LNCaP clone FGC (cell line): ENCODE data around the gene SLC20A1.
"Not testable (repeated sequence)": the region's sequence is repeated elsewhere in the genome, so short reads cannot be mapped to it uniquely, and the experiment has no call there.

Experiments
- DNase-seq: peaks from one replicate; pipeline ENCODE4 v3.0.0-alpha.2; 2011; ENCODE audit warnings: low read depth
- H3K4me3 ChIP-seq: 2 replicates; pipeline ENCODE4 v1.5.1; 2011; ENCODE audit warnings: mild to moderate bottlenecking, low read depth, low read length, control low read depth
- CTCF ChIP-seq: IDR thresholded peaks from 2 replicates; pipeline ENCODE4 v1.5.1; 2012; ENCODE audit warnings: mild to moderate bottlenecking; ENCODE audit not compliant: control insufficient read depth, insufficient read depth; ENCODE audit errors: extremely low read depth

Gene SLC20A1

GRCh38 chr2:112604952-112605351 is 40.8 kb upstream of the SLC20A1 start:
- no peak for TF ChIP-seq CTCF
- no peak overlapping the region for H3K4me3 ChIP-seq
- no peak for DNase-seq

- no peak for DNase-seq
- TF ChIP-seq CTCF = no peak
Measured at GRCh38 chr2:112605926-112606325, 39.8 kb upstream of the SLC20A1 start.

GRCh38 chr2:112606547-112606946 is 39.2 kb upstream of the SLC20A1 start:
- no peak for DNase-seq
- no peak for TF ChIP-seq CTCF
- no peak overlapping the region for H3K4me3 ChIP-seq

More at GRCh38 chr2:112605926-112606325, 39.8 kb upstream of the SLC20A1 start:
- no peak overlapping the region for H3K4me3 ChIP-seq

- peak; percentile 50 for DNase-seq
- H3K4me3 ChIP-seq = no peak overlapping the region
- no peak for TF ChIP-seq CTCF
Measured at GRCh38 chr2:112607680-112608438, 37.9 kb upstream of the SLC20A1 start.

- DNase-seq, H3K4me3 ChIP-seq: not testable (repeated sequence)
Measured at GRCh38 chr2:112609320-112609719, 36.4 kb upstream of the SLC20A1 start.

- not testable (repeated sequence) for DNase-seq
Measured at GRCh38 chr2:112612283-112612682, 33.5 kb upstream of the SLC20A1 start.

GRCh38 chr2:112614201-112614840 is 31.4 kb upstream of the SLC20A1 start:
- DNase-seq = no peak
- H3K4me3 ChIP-seq = no peak overlapping the region

More at GRCh38 chr2:112612283-112612682, 33.5 kb upstream of the SLC20A1 start:
- H3K4me3 ChIP-seq = not testable (repeated sequence)

More at GRCh38 chr2:112614201-112614840, 31.4 kb upstream of the SLC20A1 start:
- no peak for TF ChIP-seq CTCF
